Skin of body (tissue), 2 donors: Measurements from ENCODE around the gene LCN2. TPM values are rescaled to one million over a fixed set of nuclear protein-coding genes. Genes with fewer than 3 reads are reported as not detected.
A peak's percentile ranks its signal among the peaks of the same experiment; 100 is the strongest.

Source experiments
- DNase-seq: peaks from one replicate; lab custom pipeline; 2025; lab: John Stamatoyannopoulos, UW
- total RNA-seq: library from RNA; depleted of rRNA; stranded (reverse); fragments of >200 nt; gene quantifications from one replicate; pipeline ENCODE4 v1.2.3, GENCODE V29; 2014

The LCN2 gene
- total RNA-seq, 1 donor from 2014 or later: 14.6 TPM

DNA sequence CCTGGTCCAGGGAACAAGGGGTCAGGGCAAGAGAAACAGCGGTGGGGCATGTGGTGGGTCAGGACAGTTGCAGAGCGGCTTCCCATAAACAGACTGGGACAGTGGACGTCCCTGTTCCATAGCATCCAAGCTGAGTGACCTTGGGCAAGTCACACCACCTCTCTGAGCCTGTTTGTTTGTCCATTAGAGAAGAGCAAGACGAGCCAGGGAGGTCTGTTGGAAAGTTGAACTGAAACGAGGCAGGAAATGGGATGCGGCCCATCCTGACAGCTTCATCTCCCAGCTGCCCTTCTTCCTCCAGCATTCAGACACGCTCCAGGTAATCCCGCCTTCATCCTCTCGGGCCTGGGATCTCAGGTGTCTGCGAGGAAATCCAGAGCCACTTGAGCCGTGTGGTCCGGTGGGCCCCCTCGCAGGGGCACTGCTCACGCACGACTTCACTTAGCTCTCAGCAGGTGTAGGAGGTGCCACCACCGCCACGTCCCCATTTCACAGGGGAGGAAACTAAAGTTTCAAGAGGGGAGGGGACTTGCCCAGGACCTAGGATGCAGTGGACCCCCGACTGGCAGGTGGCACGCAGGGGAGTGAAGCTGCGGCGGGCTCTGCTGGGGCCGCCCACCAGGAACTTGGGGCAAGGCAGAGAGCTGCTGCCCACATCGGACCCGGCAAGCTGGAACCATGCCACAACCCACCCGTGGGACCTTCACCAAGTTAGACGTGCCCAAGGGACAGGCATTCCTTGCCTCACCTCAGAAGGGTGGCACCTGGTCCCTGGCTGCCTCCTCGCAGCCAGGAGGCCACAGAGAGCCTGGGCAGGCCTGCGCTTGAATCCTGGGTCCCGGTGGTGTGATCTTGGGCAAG, 34.7 kb upstream of the LCN2 start:
- DNase-seq: no peak

DNA sequence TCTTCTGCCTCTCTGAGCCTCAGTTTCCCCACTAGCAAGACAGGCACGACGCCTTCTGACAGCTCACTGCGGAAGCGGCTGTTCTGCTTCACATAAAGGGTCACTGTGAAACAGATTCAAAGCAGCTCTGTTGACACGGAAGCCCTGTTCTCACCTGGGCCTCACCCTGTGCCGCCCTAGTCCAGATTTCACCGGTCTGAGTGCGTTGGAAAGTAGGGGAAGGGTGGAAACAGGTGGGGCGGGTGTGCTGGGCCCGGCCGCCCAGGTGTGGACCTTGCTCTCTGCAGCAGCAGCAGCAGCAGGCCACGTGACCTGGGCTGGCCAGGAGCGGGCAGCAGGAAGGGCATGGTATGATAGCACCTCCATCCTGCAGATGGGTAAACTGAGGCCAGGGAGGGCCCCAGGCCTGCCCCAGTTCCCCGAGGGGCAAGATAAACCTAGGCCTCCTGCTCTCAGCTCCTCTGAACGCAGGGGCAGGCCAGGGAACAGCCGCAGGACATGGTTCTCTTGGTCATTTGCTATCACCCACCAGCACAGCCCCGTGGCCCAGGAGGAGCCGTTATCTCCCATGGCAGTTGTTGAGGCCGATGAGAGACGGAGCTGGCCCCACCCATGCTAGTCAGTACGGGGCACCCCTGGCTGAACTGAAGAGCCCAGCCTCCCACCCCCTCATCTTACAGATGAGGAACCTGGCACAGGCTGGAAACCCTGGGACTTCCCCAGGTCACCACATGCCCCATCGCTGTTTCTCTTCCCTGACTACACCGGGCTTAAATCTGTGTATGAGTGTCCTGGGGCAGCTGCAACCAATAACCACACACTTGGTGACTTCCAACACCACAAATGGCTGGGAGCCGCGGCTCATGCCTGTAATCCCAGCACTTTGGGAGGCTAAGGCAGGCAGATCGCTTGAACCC, 33.8 kb upstream of the LCN2 start:
- DNase-seq: no peak

DNA sequence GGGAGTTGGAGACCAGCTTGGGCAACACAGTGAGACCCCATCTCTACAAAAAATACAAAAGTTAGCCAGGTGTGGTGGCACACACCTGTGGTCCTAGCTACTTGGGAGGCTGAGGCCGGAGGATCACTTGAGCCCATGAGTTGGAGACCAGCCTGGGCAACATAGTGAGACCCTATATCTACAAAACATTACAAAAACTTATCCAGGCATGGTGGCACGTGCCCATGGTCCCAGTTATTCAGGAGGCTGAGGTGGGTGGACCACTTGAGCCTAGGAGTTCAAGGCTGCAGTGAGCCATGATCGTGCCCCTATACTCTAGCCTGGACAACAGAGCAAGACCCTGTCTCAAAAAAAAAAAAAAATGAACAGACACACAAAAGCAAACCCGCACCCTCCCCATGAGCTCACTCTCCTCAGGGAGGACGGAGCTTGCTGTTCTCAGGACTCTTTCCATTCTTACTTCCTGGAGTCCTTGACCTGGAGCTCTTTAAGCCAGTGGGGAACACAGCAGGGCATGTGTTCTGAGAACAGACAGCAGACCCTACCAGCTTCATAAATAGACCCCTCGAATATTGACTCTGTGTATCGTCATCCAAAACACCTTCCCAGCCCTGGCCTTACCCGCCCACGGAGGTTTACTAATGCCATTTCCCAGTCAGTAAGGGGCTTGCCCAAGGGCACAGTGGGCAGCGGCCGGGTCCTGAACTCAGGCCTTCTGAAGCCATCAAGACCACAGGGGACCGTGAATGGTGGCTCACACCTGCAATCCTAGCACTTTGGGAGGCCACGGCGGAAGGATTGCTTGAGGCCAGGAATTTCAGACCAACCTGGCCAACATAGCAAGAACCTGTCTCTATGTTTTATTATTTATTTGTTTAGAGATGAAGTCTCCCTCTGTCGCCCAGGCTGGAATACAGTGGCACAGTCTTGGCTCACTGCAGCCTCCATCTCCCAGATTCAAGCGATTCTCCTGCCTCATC, 32.9 kb upstream of the LCN2 start:
- no peak for DNase-seq

DNA sequence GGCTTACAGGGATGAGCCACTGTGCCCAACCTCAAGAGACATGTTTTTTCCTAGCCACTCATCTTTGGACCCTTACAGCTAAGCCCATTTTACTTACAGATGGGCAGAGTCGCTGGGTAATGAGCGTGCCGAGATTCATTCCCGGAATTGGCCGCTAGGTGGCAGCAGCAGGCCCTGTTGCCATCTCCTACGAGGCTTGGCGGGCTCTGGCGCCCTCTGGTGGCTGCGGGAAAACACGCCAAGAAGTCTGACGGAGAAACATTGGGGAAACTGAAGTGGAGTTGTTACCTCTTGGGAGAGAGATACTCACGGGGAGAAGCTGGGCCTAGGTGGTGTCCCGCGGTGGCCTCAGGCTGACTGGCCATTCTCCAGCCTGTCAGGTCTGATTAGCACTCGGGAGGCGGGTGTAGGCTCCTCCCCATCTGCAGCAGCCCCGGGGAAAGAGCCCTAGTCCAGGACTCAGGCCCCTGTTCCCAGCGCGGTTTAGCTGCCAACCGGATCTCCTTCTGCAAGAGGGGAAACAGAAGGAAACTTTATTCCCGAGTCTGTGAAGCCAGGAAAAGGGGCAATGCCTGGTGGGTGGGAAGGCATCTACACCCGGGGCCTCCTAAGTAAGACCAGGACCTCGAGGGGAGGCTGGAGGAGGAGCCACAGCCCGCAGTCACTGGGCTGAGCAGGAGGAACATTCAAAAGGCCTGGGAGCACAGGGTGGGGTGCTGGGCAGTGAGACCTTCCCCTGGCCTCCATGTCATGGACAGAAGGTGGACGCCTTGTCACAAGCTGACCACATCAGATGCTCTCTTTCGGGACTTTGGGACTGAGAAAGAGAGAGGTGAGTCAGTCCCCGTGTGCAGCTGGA, 31.4 kb upstream of the LCN2 start:
- peak; percentile 90 for DNase-seq

DNA sequence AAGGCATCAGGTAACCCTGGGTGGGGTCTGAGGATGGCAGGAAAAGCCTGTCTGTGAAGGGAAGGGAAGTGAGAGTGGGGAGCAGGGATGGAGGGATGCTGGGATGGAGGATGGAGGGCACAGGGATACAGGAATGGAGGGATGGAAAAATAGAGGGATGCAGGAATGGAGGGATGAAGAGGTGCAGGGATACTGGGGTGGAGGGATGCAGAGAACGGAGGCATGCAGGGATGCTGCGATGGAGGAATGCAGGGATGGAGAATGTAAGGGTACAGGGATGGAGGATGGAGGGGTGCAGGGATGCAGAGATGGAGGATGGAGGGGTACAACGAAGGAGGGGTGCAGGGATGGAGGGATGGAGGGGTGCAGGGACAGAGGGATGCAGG, 30.8 kb upstream of the LCN2 start:
- no peak for DNase-seq

DNA sequence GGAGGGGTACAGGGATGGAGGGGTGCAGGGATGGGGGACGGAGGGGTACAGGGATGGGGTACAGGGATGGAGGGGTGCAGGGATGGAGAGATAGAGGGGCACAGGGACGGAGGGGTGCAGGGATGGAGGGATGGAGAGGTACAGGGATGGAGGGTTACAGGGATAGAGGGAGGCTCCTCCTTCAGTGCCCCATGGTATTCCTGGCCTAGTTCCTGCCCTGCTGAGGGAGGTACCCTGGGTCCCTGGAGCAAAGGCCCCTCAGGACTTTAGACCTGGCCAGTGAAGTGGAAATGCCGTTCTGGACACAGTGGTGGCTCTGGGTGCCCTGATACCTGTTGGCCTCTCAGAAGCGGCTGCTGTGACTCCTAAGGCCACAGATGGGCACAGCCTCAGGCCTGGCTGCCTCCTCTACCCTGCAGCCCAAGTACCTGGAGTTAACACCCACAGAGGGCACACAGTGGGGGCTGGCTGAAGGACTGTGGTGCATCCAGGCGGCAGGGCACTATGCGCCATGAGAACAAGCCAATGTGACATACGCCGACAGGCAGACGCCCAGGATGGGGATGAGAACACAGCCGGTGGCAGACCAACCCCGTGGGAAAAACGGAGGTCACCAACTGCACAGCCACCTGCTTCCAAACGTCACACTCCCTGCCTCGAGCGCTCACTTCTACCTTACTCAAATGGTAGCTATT, 30.1 kb upstream of the LCN2 start:
- DNase-seq: no peak

DNA sequence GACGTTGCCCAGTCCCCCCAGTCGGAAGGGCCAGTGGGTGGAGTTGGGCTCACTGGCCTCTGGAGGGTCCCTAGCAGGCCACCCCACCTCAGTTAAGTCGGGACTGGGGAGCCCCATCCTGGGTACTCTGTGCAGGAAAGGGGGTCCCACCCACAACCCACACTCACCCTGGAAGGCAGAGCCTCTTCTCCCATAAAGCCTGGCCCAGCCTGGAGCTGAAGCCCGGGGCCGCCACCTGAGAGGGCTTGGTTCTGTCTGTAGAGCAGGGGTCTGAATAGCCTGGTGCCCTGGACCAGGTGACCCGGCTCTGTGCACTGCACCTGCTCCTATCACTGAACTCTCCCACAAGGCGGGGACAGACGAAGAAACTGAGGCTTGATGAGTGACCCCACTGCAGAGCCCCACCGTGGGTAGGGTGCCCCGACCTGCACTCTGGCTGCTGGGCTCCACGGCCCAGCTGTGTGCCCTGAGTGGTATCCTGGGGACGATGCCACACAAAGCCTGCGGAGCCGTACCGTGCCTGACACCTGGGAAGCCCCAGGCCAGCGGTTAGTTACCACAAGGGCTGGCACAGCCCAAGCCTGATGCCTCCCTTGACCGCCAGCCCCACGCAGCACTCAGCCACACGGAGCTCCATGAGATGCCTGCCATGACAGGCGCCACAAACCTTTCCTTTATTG, 29.1 kb upstream of the LCN2 start:
- no peak for DNase-seq

DNA sequence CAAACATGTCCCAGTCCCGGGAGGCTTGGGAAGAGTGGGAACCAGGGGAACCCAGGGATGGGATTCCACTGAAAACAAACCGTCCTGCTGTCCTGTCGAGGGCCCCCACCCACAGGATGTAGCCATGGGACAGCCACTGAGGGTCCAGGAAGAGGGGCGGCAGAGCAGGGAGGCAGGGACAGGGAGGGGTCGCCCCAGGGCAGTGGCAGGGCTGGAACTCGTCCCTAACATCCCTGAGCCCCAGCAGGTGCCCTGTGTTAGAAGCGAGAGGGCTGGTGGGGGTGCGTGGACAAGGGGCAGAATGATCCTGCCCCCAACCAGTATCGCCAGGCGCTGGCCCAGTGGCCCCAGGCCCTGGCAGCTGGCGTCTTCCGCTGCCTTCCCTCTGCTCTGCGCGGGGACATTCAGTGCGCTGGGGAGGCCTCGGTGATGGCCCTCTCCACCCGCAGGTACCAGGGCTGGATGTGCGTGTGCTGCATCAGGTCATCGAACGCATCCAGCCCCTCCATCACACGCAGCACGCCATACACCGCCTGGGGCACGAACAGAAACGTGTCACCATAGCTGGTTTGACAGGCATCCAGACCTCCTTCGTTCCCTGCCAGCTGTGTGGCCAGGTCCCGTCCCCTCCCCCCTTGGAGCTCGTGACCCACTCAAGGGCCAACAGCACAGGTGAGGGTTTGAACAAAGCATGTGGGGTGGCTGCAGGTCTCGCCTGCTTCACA, 28.4 kb upstream of the LCN2 start:
- no peak for DNase-seq

DNA sequence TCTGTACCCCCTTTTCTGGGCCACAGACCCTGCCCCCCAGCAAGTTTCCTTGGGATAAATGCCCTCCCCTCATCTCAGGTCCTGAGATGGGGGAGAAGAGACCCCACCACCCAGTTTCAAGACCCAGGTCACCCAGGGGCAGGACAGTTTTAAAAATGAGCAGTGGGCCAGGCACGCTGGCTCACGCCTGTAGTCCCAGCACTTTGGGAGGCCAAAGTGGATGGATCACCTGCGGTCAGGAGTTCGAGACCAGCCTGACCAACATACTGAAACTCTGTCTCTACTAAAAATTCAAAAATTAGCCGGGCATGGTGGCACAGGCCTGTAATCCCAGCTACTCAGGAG, 27.8 kb upstream of the LCN2 start:
- DNase-seq: no peak

DNA sequence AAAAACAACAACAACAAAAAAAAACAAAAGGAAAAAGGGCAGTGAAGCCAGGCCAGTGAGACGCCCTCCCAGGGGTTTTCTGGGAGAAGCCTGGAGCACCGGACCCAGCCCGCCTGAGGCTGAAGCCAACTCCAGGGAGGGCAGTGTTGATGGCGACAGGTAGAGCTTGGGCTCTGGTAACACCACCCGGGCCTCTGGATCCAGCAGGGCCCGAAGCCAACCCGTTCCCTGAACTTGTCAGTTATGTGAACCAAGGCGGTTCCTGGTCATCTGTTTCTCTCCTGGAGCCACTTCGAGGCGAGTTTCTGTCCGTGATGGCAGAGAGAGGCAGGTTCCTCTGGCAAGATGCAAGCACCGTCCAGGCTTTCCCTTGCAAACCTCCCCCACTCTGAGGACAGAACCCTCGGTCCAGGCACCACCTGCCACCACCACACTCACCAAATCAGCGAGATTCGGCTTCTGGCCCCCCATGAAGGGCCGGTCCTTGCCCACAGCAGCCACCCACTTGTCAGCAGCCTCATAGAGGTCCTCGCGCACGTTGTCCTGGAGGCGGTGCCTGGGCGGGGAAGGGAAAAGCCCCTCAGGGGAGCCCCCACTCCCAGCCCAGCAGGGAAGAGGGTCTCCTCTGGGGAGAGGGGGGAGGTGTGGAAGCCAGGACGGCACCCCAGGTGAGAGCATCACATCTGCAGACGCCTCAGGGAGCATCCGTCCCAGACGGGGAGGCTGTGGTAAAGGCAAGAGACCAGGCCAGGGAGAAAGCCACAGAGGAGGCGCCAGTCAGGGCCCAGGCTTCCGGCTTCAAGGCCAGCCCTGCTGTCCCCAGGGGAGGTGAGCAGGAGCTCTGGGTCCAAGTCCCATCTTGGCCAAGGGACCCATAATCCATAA, 27.1 kb upstream of the LCN2 start:
- no peak for DNase-seq

DNA sequence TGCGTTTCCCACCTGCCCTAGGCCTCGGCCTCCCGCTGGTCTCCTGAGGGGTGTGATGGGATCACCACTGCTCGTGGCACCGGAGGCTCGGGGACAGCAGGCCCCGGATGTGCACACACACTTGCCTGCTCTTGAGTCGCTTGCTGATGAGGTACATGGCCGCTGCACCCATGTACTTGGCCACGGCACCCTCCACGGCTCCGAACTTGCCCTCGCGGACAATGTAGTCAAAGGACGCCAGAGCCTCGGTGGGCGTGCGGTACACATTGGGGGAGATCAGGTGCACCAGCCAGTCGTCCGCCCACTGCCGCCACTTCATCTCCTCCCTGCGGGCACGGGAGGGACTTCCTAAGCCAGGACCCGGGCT, 26.5 kb upstream of the LCN2 start:
- DNase-seq: no peak

DNA sequence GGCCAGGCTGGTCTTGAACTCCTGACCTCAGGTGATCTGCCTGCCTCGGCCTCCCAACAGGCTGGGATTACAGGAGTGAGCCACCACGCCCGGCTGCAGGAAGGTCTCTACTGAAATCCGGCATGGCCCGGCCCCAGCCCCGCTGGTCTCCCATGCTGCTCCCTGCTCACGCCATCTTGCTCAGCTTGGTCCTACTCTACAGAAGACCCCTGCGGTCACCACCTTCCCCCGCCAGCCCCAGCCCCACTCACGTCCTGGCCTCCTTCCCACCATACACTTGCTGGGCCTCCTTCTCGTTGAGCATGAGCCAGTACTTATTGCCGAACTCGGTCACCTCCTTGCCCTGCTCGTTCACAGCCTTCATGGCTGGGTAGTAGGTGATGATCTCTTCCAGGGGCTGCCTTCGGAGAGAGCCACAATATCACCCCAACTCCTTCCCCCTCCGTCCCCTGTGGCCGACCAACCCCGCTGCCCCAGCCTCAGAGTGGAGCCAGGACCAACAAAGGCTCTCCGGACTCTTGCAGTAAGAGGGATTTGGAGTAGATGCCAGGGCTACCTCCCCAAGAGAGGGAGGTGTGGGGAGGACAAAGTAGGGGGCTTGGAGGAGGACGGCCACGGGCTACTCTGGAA, 25.7 kb upstream of the LCN2 start:
- DNase-seq: no peak

DNA sequence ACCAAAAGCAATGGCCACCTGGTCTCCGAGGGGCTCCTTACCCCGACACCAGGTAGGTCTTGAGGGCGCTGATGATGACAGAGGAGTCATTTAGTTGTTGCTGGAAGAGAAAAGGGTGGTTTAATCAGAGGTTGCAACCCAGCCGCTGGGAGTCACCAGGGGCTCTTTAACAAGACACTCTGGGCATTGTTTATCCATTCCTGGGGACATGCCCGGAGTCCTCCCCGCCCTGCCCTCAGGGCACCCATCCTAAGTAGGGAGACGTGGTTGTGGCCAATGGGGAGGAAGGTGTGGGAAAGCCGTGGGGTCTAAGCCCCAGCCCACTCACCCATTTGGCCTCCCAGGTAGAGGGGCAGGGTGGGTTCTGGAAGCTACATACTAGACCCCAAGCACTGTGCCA, 24.8 kb upstream of the LCN2 start:
- DNase-seq: no peak

DNA sequence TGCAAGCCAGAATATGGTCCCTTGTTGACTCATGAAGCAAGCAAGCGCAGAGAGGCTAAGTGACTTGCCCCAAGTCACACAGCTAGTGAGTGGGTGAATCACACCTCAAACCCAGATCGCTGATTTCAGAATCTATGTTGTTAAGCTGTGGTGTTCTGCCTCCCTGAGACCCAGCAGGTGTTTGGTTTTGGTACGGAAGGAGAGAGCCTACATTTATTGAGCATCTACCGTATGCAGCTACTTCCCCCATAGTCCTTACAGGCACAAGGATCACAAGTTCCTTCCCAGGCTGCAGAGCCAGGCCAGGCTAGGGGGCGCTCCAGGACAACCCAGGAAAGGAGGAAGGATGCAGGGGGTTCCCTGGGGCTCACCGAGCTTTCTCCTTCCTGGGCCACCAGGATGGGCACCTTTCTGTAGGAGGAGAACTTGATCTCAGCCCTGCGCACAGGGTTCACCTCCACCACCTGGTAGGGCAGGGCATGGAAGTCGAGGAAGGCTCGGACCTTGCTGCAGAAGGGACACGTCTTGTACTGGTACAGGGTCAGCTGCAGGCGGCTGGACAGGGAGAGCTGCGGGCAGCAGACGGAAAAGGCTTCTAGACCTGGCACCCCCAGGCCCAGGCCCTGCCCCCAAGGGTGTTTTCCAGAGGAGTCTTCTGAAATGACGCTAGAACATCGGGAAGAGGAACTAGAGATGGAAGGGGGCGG, 24.2 kb upstream of the LCN2 start:
- DNase-seq: peak; percentile 31

DNA sequence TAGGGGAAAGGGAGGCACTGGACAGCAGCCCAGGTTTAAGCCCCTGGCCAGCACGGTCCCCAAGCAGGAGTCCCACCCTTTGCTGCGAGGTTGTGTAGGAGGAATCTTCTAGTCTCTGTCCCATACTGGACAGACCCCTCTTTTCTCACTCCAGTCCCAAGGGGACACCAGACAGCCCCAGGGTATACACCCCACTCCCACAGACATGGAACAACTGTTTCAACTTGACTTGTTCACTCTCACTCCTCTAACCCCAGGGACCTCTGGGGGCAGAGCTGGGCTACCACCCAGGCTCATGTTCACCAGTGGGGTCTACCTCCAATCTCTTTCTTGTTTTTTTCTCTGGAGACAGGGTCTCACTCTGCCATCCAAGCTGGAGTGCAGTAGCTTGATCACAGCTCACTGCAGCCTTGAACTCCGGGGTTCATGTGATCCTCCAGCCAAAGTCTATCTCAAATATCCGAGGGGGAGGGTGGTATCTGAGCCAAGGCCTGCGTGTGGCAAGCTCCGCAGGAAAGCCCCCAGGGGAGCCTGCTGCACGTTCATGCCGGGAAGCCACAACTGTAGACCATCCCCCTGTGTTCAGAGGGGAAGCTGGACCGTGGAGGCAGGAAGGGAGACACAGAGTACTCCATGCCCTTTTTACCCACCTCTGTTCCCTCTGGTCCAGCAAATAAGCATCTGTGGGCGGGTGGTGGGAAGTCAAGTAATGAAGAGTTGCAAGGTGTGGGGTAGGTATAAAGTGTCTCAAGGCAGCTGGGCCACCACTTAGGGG, 23.5 kb upstream of the LCN2 start:
- no peak for DNase-seq

DNA sequence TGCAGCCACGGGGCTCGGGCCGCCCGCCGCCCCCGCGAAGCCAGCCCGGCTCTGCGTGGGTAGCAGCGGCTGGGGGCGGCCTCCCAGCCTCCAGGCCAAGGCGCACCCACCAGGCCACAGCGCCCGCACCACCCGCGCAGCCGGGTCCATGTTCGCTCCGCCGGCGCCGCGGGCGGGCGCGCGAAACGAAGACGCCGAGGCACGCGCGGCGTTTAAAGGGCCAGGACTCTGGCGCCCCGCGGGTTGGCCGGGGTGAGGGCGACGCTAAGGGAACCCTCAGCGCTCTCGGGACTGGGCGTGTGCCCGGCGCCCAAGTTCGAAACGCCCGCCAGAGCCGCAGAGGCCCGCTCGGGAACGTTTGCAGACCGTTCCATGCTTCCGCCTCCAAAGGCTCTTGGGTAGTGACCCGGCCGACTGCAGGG, 21.7 kb upstream of the LCN2 start, which contains the start of gene PTGES2:
Gene PTGES2 (minus strand): TSS at position 162 of the 422 bp plus-strand sequence. CDS start 12 bp downstream, at position 150.
- DNase-seq: peak; percentile 79
